Upper lobe of right lung (tissue), 1 donor: ENCODE results near the gene TEAD1. TPM values are rescaled to one million over a fixed set of nuclear protein-coding genes. Genes with fewer than 3 reads are reported as not detected.

ENCODE experiments used
- ATAC-seq: fragments of 200-7000 bp; cut with Tn5 transposase; one replicate; pipeline ENCODE4 v1.9.1; 2020; ENCODE audit warnings: mild to moderate bottlenecking, moderate library complexity
- DNase-seq: peaks from one replicate; pipeline ENCODE4 v3.0.0-alpha.2; 2020
- H3K27ac ChIP-seq: fragments of 200-600 bp; one replicate; pipeline ENCODE4 v1.8.0; 2022
- H3K27me3 ChIP-seq: fragments of 200-600 bp; one replicate; pipeline ENCODE4 v1.8.0; 2022; ENCODE audit warnings: mild to moderate bottlenecking
- H3K36me3 ChIP-seq: fragments of 200-600 bp; one replicate; pipeline ENCODE4 v1.8.0; 2022
- H3K4me1 ChIP-seq: fragments of 200-600 bp; one replicate; pipeline ENCODE4 v1.8.0; 2022
- H3K4me3 ChIP-seq: fragments of 200-600 bp; one replicate; pipeline ENCODE4 v1.8.0; 2022; ENCODE audit warnings: mild to moderate bottlenecking
- H3K9me3 ChIP-seq: fragments of 200-600 bp; one replicate; pipeline ENCODE4 v1.8.0; 2022
- CTCF ChIP-seq: fragments of 200-600 bp; IDR thresholded peaks from one replicate; pipeline ENCODE4 v1.8.0; 2022; ENCODE audit warnings: antibody characterized with exemption
- intact Hi-C: fragments of 100-400 bp; cut with DNase I; formaldehyde crosslinking; loops from one replicate; pipeline ENCODE4 v1.11.0; 2022
- total RNA-seq: library from RNA; stranded (reverse); fragmentation: NEBNext Ultra II Directional; extraction: Animal tissue kit (Norgen Biotek cat#: 25700); gene quantifications from one replicate; pipeline ENCODE4 v1.2.1, GENCODE V29; 2021
- donor health status: DM: no; HTN: yes; CAD: no; lungs with severe emphysema.

The TEAD1 gene
- total RNA-seq, 1 donor from 2014 or later, result 72.3 TPM

DNA sequence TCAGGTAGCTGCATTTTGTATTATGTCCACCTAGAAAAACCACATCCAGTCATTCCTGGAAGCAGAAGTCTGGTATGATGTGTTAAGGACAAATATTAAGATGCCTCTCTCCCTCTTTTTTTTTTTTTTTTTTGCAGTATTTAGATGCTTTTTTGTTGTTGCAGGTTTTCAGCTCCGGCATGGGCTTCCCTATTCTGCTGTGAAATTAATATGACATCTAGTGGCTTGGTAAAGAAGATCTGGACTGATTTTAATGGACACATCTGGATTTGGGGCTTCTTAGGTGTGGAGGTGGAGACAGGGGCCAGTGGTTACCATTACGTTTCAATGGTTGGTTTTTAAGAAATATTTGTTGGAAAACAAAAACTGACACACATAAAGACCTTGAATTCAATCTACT is 287.4 kb downstream of the TEAD1 start:
- no peaks in the 10 kb centered on the region for H3K27me3 ChIP-seq
- no peak overlapping the region for H3K4me3 ChIP-seq
- H3K4me1 ChIP-seq, result no peaks in the 10 kb centered on the region
- DNase-seq, result no peak
- intact Hi-C loops, result no loop called here
- no peak for TF ChIP-seq CTCF
- no peaks in the 10 kb centered on the region for H3K9me3 ChIP-seq
- H3K27ac ChIP-seq, result no peak overlapping the region
- H3K36me3 ChIP-seq, result no peaks in the 10 kb centered on the region
- ATAC-seq, result no peak

- H3K27me3 ChIP-seq, result no peaks in the 10 kb centered on the region
- H3K36me3 ChIP-seq, result no peaks in the 10 kb centered on the region
- no peaks in the 10 kb centered on the region for H3K9me3 ChIP-seq
- peak; percentile 53 for ATAC-seq
- H3K4me1 ChIP-seq, result no peaks in the 10 kb centered on the region
- DNase-seq, result no peak
- no peak overlapping the region for H3K4me3 ChIP-seq
- no peak for TF ChIP-seq CTCF
- H3K27ac ChIP-seq, result no peak overlapping the region
- intact Hi-C loops, result no loop called here
These were observed 288.1 kb downstream of the TEAD1 start for GRCh38 chr11:12962306-12962705.

GRCh38 chr11:12963051-12963450 is 288.8 kb downstream of the TEAD1 start:
- Histone ChIP-seq H3K27me3 (no peaks in the 10 kb centered on the region), H3K4me1 (no peaks in the 10 kb centered on the region), H3K9me3 (no peaks in the 10 kb centered on the region), H3K4me3 (no peak overlapping the region), H3K27ac (no peak overlapping the region), H3K36me3 (no peaks in the 10 kb centered on the region)
- TF ChIP-seq CTCF, result no peak
- DNase-seq (no peak), ATAC-seq (no peak)
- intact Hi-C loops, result no loop called here

GRCh38 chr11:12963792-12964536 is 289.7 kb downstream of the TEAD1 start:
- ATAC-seq (peak; percentile 92), DNase-seq (peak; percentile 71)
- TF ChIP-seq CTCF, result peak; percentile 90
- Histone ChIP-seq H3K27ac (no peak overlapping the region), H3K4me1 (no peaks in the 10 kb centered on the region), H3K4me3 (no peak overlapping the region), H3K9me3 (no peaks in the 10 kb centered on the region), H3K27me3 (no peaks in the 10 kb centered on the region), H3K36me3 (no peaks in the 10 kb centered on the region)
- intact Hi-C loops, result no loop called here

DNA sequence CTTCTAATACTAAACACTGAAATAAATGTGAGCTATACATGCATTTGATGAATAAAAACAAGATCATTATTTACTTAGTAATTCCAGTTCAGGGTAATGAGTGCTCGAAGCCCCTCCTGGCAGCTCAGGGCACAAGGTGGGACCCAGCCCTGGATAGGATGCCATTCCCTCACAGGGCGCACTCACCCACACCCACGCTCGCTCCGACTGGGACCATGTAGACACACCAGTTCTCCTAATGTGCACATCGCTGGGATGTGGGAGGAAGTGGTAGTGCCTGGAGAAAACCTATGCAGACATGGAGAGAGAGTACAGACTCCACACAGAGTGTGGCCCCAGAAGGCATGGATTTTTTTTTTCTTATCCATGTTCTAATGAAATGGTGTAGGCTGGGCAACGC is 290.4 kb downstream of the TEAD1 start:
- DNase-seq (no peak), ATAC-seq (no peak)
- no peaks in the 10 kb centered on the region for H3K4me1 ChIP-seq
- intact Hi-C loops, result no loop called here
- no peak overlapping the region for H3K27ac ChIP-seq
- H3K4me3 ChIP-seq, result no peak overlapping the region
- no peaks in the 10 kb centered on the region for H3K9me3 ChIP-seq
- no peaks in the 10 kb centered on the region for H3K36me3 ChIP-seq
- no peak for TF ChIP-seq CTCF
- no peaks in the 10 kb centered on the region for H3K27me3 ChIP-seq

DNA sequence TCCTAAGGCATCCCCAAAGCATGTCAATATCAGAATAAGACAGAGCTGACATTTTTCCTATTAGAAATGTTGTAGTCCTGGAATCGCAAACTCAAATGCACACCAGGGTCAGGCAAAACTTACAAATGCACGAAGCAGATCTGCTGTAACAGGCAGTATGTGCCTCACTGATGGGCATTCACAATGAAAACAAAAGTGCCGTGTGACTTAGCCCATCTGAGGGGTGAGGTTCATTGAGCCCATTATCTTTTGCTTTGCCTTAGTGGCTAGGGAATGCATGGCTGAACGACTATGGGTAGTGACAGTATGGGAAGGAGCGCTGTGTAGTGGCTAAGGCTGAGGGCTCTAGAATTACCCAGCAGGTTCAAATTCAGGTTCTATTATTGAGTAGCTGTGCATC is 291.8 kb downstream of the TEAD1 start:
- H3K27me3 ChIP-seq, result no peaks in the 10 kb centered on the region
- H3K9me3 ChIP-seq, result no peaks in the 10 kb centered on the region
- no peaks in the 10 kb centered on the region for H3K36me3 ChIP-seq
- intact Hi-C loops, result no loop called here
- ATAC-seq, result no peak
- TF ChIP-seq CTCF, result no peak
- H3K27ac ChIP-seq, result no peak overlapping the region
- no peak overlapping the region for H3K4me3 ChIP-seq
- DNase-seq, result no peak
- no peaks in the 10 kb centered on the region for H3K4me1 ChIP-seq
